Measurements from ENCODE around the gene SMG9.

Gene SMG9

GRCh38 chr19:43754503-43755255 is at the start of gene SMG9:
Gene SMG9 (minus strand): TSS chr19:43754962. CDS start chr19:43750741, 4,221 bp downstream.
- peak; percentile 99 for DNase-seq (ENCODE audit: low spot score)

GRCh38 chr19:43804432-43804831 is 49.7 kb upstream of the SMG9 start:
- no peak for DNase-seq (ENCODE audit: low spot score)

GRCh38 chr19:43802216-43802951 is 47.6 kb upstream of the SMG9 start, which contains the start of gene LYPD5:
Gene LYPD5 (minus strand): TSS chr19:43802447. CDS start chr19:43802380, 67 bp downstream.
- DNase-seq (ENCODE audit: low spot score) = no peak

GRCh38 chr19:43799502-43800142 is 44.9 kb upstream of the SMG9 start:
- no peak for DNase-seq (ENCODE audit: low spot score)

GRCh38 chr19:43798546-43799409 is 44.0 kb upstream of the SMG9 start:
- DNase-seq (ENCODE audit: low spot score) = no peak

- DNase-seq (ENCODE audit: low spot score) = no peak
Measured at GRCh38 chr19:43798026-43798545, 43.3 kb upstream of the SMG9 start.

GRCh38 chr19:43797556-43797955 is 42.8 kb upstream of the SMG9 start:
- DNase-seq (ENCODE audit: low spot score) = no peak

GRCh38 chr19:43797118-43797517 is 42.4 kb upstream of the SMG9 start:
- no peak for DNase-seq (ENCODE audit: low spot score)

- DNase-seq (ENCODE audit: low spot score) = no peak
Measured at GRCh38 chr19:43790587-43790986, 35.8 kb upstream of the SMG9 start.

GRCh38 chr19:43789029-43789428 is 34.3 kb upstream of the SMG9 start:
- no peak for DNase-seq (ENCODE audit: low spot score)

GRCh38 chr19:43786665-43787064 is 31.9 kb upstream of the SMG9 start:
- no peak for DNase-seq (ENCODE audit: low spot score)

- DNase-seq (ENCODE audit: low spot score) = peak; percentile 83
Measured at GRCh38 chr19:43784981-43785808, 30.4 kb upstream of the SMG9 start.

GRCh38 chr19:43784241-43784980 is 29.6 kb upstream of the SMG9 start:
- DNase-seq (ENCODE audit: low spot score) = peak; percentile 76

- no peak for DNase-seq (ENCODE audit: low spot score)
Measured at GRCh38 chr19:43783636-43784035, 28.9 kb upstream of the SMG9 start.

GRCh38 chr19:43782689-43783231 is 28.0 kb upstream of the SMG9 start:
- DNase-seq (ENCODE audit: low spot score) = no peak

GRCh38 chr19:43782311-43782660 is 27.5 kb upstream of the SMG9 start:
- DNase-seq (ENCODE audit: low spot score) = no peak

- DNase-seq (ENCODE audit: low spot score) = peak; percentile 77
Measured at GRCh38 chr19:43781630-43782310, 27.0 kb upstream of the SMG9 start.

- DNase-seq (ENCODE audit: low spot score) = peak; percentile 79
Measured at GRCh38 chr19:43780706-43781525, 26.2 kb upstream of the SMG9 start, which contains the start of gene KCNN4. Gene KCNN4 (minus strand): TSS chr19:43780973. CDS start chr19:43780861, 112 bp downstream.
